Ovary (tissue), 9 donors: ENCODE measurements around the gene GOSR2. TPM values are rescaled to one million over a fixed set of nuclear protein-coding genes. Genes with fewer than 3 reads are reported as not detected.
"Not testable (repeated sequence)": the region's sequence is repeated elsewhere in the genome, so short reads cannot be mapped to it uniquely, and the experiment has no call there.

Experiments used
- DNase-seq, 5 donors: peaks; one replicate each; pipeline ENCODE4 v3.0.0-alpha.2; 2019 to 2020
- H3K27ac ChIP-seq, 2 donors: fragments of 200-600 bp; one replicate each; pipeline versions ENCODE4 v1.5.1 to v1.8.0; 2019 to 2022
- H3K27me3 ChIP-seq: fragments of 200-600 bp; one replicate; pipeline ENCODE4 v1.8.0; 2022
- H3K36me3 ChIP-seq: fragments of 200-600 bp; sonication (generic); one replicate; pipeline ENCODE4 v1.5.1; 2019
- H3K4me1 ChIP-seq: one replicate; pipeline ENCODE4 v1.8.1; 2013; ENCODE audit warnings: mild to moderate bottlenecking, moderate library complexity; ENCODE audit not compliant: insufficient read depth
- H3K4me3 ChIP-seq: fragments of 200-600 bp; sonication (generic); one replicate; pipeline ENCODE4 v1.5.1; 2017
- H3K9me3 ChIP-seq, 2 donors: fragments of 200-600 bp in 1 of 2; sonication (generic) in 1 of 2; one replicate each; pipeline versions ENCODE4 v1.5.1 to v1.8.1; 2013 to 2019; ENCODE audit warnings: mild to moderate bottlenecking in 1 of 2, moderate library complexity in 1 of 2
- CTCF ChIP-seq, 3 donors: fragments of 450-650 bp in 2 of 3; fragments of 200-600 bp in 1 of 3; IDR thresholded peaks; one replicate each; pipeline versions ENCODE4 v1.5.1 to v1.8.0; 2016 to 2022; ENCODE audit warnings: antibody characterized with exemption in 3 of 3, mild to moderate bottlenecking in 1 of 3
- EP300 ChIP-seq: sonication (generic); formaldehyde crosslinking; IDR thresholded peaks from one replicate; pipeline ENCODE4 v1.6.1; 2017; ENCODE audit warnings: antibody characterized with exemption
- POLR2A ChIP-seq: fragments of 450-650 bp; IDR thresholded peaks from one replicate; pipeline ENCODE4 v1.6.1; 2017; ENCODE audit warnings: antibody characterized with exemption, mild to moderate bottlenecking, moderate library complexity
- WGBS, 3 donors: extraction: QIAGEN DNeasy Blood & Tissue Kit in 1 of 3; methylation state at CpG; one replicate each; pipeline versions ENCODE4 v1.1.5 to v1.1.7; 2013 to 2017; 5-methylcytosine and 5-hydroxymethylcytosine counted together
- intact Hi-C, 4 donors: fragments of 100-400 bp; cut with DNase I; formaldehyde crosslinking; loops; one replicate each; pipeline versions ENCODE4 v1.11.0 to v1.15.1; 2022 to 2023
- microRNA-seq, 3 donors: library from miRNA; unstranded; fragments of <30 nt; microRNA quantifications; one replicate each; pipeline versions ENCODE4 to v1.2.0, GENCODE V29; 2019 to 2020
- polyA plus RNA-seq, 2 donors: library from polyadenylated mRNA; stranded (reverse); fragments of 200-250 nt in 1 of 2; fragments of 350-450 nt in 1 of 2; fragmentation: Illumina TruSeq in 1 of 2; extraction: RNeasy Lipid Tissue Mini Kit (QIAGEN cat#74804) in 1 of 2; gene quantifications; one replicate each; pipeline ENCODE4 v1.2.3, GENCODE V29; 2013 to 2014
- small RNA-seq: library from RNA; depleted of rRNA; stranded (forward); fragments of <200 nt; gene quantifications from one replicate; pipeline ENCODE3, GENCODE V24; 2016
- total RNA-seq, 7 donors: library from RNA; depleted of rRNA in 2 of 7; stranded (reverse); fragments of >200 nt in 2 of 7; fragmentation: NEBNext Ultra II Directional in 3 of 7; extraction: Animal tissue kit (Norgen Biotek cat#: 25700) in 3 of 7; gene quantifications; one replicate each; pipeline versions ENCODE4 v1.1.0 to v1.2.4, GENCODE V29; 2016 to 2023
- donor health status: DM: no; HTN: no; CAD: no; lungs with moderate emphysema.
- donor health status: DM: no; HTN: no; CAD: no.
- donor health status: Bipolar disorder and iron deficiency.
- donor health status: DM: yes; HTN: yes; CAD: no.
- donor health status: DM: no; HTN: no; CAD: no.
- donor health status: DM: yes; HTN: yes; CAD: no.

GOSR2 gene
- total and polyA plus RNA-seq, 9 donors = 24.2 to 79.3 (median 53.1) TPM

DNA sequence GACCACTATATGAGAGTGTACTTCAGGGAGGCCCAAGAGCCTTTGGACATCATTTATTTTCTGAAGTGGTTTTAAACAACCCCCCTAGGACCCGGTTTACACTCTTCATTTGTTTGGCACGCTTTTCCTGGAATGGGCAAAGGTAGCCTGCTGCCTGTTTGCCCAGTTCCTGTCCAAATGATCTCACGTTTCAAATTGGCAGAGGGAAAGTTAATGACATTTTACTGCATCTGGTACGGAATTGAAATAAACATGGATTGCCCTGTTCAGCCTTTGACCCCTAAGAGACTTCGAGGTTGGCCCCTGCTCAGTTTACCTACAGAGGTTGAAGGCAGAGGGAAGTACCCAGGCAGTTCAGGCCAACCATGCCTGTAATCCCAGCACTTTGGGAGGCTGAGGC lies 61.9 kb downstream of the GOSR2 start:
- Histone ChIP-seq H3K27ac (no peak overlapping the region), H3K36me3 (no peaks in the 10 kb centered on the region), H3K4me1 (no peaks in the 10 kb centered on the region), H3K27me3 (no peaks in the 10 kb centered on the region), H3K9me3 (no peaks in the 10 kb centered on the region), H3K4me3 (no peak overlapping the region)
- WGBS, 3 donors = 46 to 69% (median 50%) methylated on average over 5 of the region's 5 CpGs
- TF ChIP-seq POLR2A = no peak
- TF ChIP-seq CTCF (IDR thresholded peaks at IDR 0.05) = no peak
- TF ChIP-seq EP300 = no peak
- intact Hi-C loops = no loop called here
- no peak for DNase-seq

DNA sequence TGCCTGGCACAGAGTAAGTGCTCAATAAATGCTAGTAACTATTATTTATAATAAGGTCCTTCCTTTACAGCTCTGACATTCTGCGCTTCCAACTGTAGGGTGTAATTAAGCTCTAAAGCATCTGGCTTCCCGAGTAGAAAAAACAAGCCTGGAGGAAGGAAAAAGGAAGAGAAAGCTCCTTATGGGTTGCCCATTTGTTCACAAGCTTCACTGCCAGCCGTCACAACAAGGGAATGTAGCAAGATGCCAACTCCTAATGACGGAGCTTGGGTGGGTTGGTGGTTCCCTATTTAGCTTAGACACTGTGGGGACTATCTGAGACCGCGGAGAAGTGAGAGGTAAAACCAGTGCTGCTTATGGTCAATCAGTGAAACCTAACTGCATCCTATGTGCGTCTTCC lies 63.4 kb downstream of the GOSR2 start:
- H3K27me3 ChIP-seq = no peaks in the 10 kb centered on the region
- H3K4me1 ChIP-seq = no peaks in the 10 kb centered on the region
- H3K36me3 ChIP-seq = no peaks in the 10 kb centered on the region
- H3K9me3 ChIP-seq = no peaks in the 10 kb centered on the region
- no peak for DNase-seq
- no peak overlapping the region for H3K27ac ChIP-seq
- no peak overlapping the region for H3K4me3 ChIP-seq
- WGBS, 3 donors = 82 to 87% (median 86%) methylated on average over 7 of the region's 7 CpGs
- intact Hi-C loops = no loop called here
- TF ChIP-seq CTCF (IDR thresholded peaks at IDR 0.05) (no peak), POLR2A (no peak), EP300 (no peak)

DNA sequence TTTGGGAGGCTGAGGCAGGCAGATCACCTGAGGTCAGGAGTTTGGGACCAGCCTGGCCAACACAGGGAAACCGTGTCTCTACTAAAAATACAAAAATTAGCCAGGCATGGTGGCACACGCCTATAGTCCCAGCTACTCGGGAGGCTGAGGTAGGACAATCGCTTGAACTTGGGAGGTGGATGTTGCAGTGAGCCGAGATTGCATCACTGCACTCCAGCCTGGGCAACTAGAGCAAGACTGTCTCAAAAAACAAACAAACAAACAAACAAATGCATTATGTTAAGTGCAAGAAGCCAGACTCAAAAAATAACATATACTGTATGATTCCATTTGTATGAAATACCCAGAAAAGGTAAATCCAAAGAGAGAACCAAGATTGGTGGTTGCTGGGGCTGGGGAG lies 65.0 kb downstream of the GOSR2 start:
- H3K9me3 ChIP-seq, H3K27me3 ChIP-seq, H3K27ac ChIP-seq, H3K36me3 ChIP-seq, H3K4me1 ChIP-seq, H3K4me3 ChIP-seq, DNase-seq, intact Hi-C loops: not testable (repeated sequence)
- 87 to 93% (median 88%) methylated on average over 5 of the region's 5 CpGs for WGBS, 3 donors

- no peak overlapping the region for H3K27ac ChIP-seq
- H3K4me1 ChIP-seq = no peaks in the 10 kb centered on the region
- no peak for DNase-seq
- WGBS, 3 donors = 63 to 89% (median 64%) methylated on average over 11 of the region's 11 CpGs
- H3K36me3 ChIP-seq = no peaks in the 10 kb centered on the region
- no peak overlapping the region for H3K4me3 ChIP-seq
- H3K9me3 ChIP-seq = no peaks in the 10 kb centered on the region
- no peaks in the 10 kb centered on the region for H3K27me3 ChIP-seq
- intact Hi-C loops = loop anchor here in 1 of 4 donors (10.0 kb wide), 1 partner anchor 45 kb away; no protein-coding TSS in a partner anchor
- TF ChIP-seq CTCF (IDR thresholded peaks at IDR 0.05) = no peak
- TF ChIP-seq EP300 = no peak
- TF ChIP-seq POLR2A = no peak
These were observed 66.9 kb downstream of the GOSR2 start for GRCh38 chr17:46989637-46990431.

DNA sequence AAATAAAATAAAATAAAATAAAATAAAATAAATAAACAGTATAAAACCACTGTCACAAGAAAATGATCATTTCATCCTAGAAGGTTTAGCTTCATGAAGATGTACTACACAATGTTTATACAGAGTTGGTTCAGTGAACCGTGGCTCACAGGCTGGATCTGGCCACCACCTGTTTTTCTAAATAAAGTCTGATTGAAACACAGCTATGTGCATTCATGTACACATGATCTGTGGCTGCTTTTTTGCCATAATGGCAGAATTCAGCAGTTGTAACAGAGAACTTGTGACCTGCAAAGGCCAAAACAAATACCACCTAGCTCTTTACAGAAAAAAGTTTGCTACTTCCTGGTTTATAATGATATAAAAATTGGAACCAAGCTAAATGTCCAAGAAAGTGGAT lies 68.7 kb downstream of the GOSR2 start:
- Histone ChIP-seq H3K4me1 (no peaks in the 10 kb centered on the region), H3K36me3 (no peaks in the 10 kb centered on the region), H3K4me3 (no peak overlapping the region), H3K27me3 (no peaks in the 10 kb centered on the region), H3K27ac (no peak overlapping the region), H3K9me3 (no peaks in the 10 kb centered on the region)
- intact Hi-C loops = loop anchor here in 1 of 4 donors (10.0 kb wide), 1 partner anchor 47 kb away; no protein-coding TSS in a partner anchor
- no peak for TF ChIP-seq POLR2A
- WGBS, 3 donors = 39 to 75% (median 42%) methylated on average over 1 of the region's 1 CpG
- DNase-seq = no peak

Small RNAs within 50 kb of the gene (microRNA-seq; reads per million reads assigned to microRNA genes)
- 0 reads per million in 3 donors for gene MIR5089

Small RNAs within 50 kb of the gene (small RNA-seq; reads per million reads assigned to genes)
- gene MIR5089 (not detected), gene RNU6ATAC3P (not detected)

Other genes with a start within 250 kb of the GOSR2 start
- gene WNT3, start 104.5 kb upstream of the GOSR2 start, total RNA-seq = under 1 TPM in 6 of 7 donors, not detected in 1; 0.23 to 0.87 (median 0.54) TPM
- gene WNT3, start 104.5 kb upstream of the GOSR2 start, polyA plus RNA-seq = 1 to 10 TPM in 1 of 2 donors, under 1 TPM in 1; 0.52 to 1.7 TPM
- gene WNT9B, start 71.6 kb upstream of the GOSR2 start, total RNA-seq = under 1 TPM in 1 of 7 donors, not detected in 6; 0.50 TPM
- gene WNT9B, start 71.6 kb upstream of the GOSR2 start, polyA plus RNA-seq = under 1 TPM; 0.08 to 0.10 TPM
- gene RPRML, start 56.1 kb downstream of the GOSR2 start, total RNA-seq = under 1 TPM in 1 of 7 donors, not detected in 6; 0.69 TPM
- gene RPRML, start 56.1 kb downstream of the GOSR2 start, polyA plus RNA-seq = not detected